H1 (cell line): ENCODE data around the gene FRMD4A. TPM values are rescaled to one million over a fixed set of nuclear protein-coding genes. Genes with fewer than 3 reads are reported as not detected.

Experiments
- CTCF ChIA-PET: fragments of 300-600 bp; sonication (Branson Sonifier 250); formaldehyde crosslinking; loops from one replicate; lab custom pipeline; 2021; ENCODE audit not compliant: partially characterized antibody; lab: Charles Lee
- POLR2A ChIA-PET: fragments of 300-600 bp; sonication (Branson Sonifier 250); formaldehyde crosslinking; loops from one replicate; lab custom pipeline; 2021; ENCODE audit warnings: inconsistent platforms; ENCODE audit not compliant: partially characterized antibody; lab: Charles Lee
- DNase-seq, 2 experiments: peaks; one replicate each; pipeline versions ENCODE4 v3.0.0 to v3.0.0-alpha.2; 2010 to 2022; ENCODE audit warnings: low spot score in 2 of 2, low read depth in 1 of 2, mixed read lengths in 1 of 2
- FAIRE-seq: peaks from 2 replicates; lab custom pipeline; 2011; peaks lifted over from hg19 to GRCh38; lab: Jason Lieb, UNC
- H2AFZ ChIP-seq: 2 replicates; pipeline ENCODE4 v1.8.1; 2012; ENCODE audit warnings: low read length, inconsistent platforms
- H2AK5ac ChIP-seq: 2 replicates; pipeline ENCODE4 v1.6.1; 2013; ENCODE audit warnings: low read depth, low read length
- H2BK120ac ChIP-seq: replicated peaks from 2 replicates; pipeline ENCODE3; 2013; ENCODE audit warnings: low read depth, low read length, inconsistent platforms
- H2BK12ac ChIP-seq: 2 replicates; pipeline ENCODE4 v1.6.1; 2013; ENCODE audit warnings: low read depth, low read length
- H2BK15ac ChIP-seq: 2 replicates; pipeline ENCODE4 v1.6.1; 2013; ENCODE audit warnings: low read length
- H2BK20ac ChIP-seq: 2 replicates; pipeline ENCODE4 v1.6.1; 2013; ENCODE audit warnings: low read length
- H2BK5ac ChIP-seq: 2 replicates; pipeline ENCODE4 v1.6.1; 2013; ENCODE audit warnings: low read depth, low read length
- H3K14ac ChIP-seq: 2 replicates; pipeline ENCODE4 v1.6.1; 2013; ENCODE audit warnings: inconsistent platforms; ENCODE audit not compliant: insufficient read length
- H3K18ac ChIP-seq: 2 replicates; pipeline ENCODE4 v1.6.1; 2013; ENCODE audit warnings: low read length; ENCODE audit errors: extremely low read depth
- H3K23ac ChIP-seq: 2 replicates; pipeline ENCODE4 v1.6.1; 2013; ENCODE audit warnings: inconsistent platforms; ENCODE audit not compliant: insufficient read length
- H3K23me2 ChIP-seq: 2 replicates; pipeline ENCODE4 v1.6.1; 2013; ENCODE audit warnings: low read depth, low read length
- H3K27ac ChIP-seq: 2 replicates; pipeline ENCODE4 v1.6.1; 2011; ENCODE audit warnings: low read depth, low read length, inconsistent platforms
- H3K27me3 ChIP-seq, 4 experiments: replicated peaks in 1 of 4; 1 replicate in 1 of 4; 2 replicates in 3 of 4; pipeline versions ENCODE4 v1.6.1 to v1.8.1; 2011 to 2013; ENCODE audit warnings: low read length in 3 of 4, mild to moderate bottlenecking in 3 of 4, inconsistent platforms in 2 of 4, mixed read lengths in 2 of 4, moderate library complexity in 1 of 4; ENCODE audit not compliant: control insufficient read depth in 3 of 4, insufficient read depth in 3 of 4; ENCODE audit errors: extremely low read depth in 1 of 4
- H3K36me3 ChIP-seq, 4 experiments: 2 replicates each; pipeline versions ENCODE4 v1.6.1 to v1.8.1; 2011 to 2013; ENCODE audit warnings: mild to moderate bottlenecking in 4 of 4, low read length in 3 of 4, moderate library complexity in 2 of 4, control low read depth in 1 of 4, inconsistent platforms in 1 of 4; ENCODE audit not compliant: insufficient read depth in 4 of 4, control insufficient read depth in 2 of 4
- H3K4ac ChIP-seq: replicated peaks from 2 replicates; pipeline ENCODE3; 2013; ENCODE audit warnings: low read length, low read depth, mixed read lengths, inconsistent platforms; ENCODE audit not compliant: insufficient read length
- H3K4me1 ChIP-seq, 4 experiments: replicated peaks in 1 of 4; 1 replicate in 1 of 4; 2 replicates in 3 of 4; pipeline versions ENCODE4 v1.6.1 to v1.8.1; 2011 to 2013; ENCODE audit warnings: low read length in 3 of 4, inconsistent platforms in 2 of 4, mixed read lengths in 1 of 4; ENCODE audit not compliant: insufficient read depth in 4 of 4, control insufficient read depth in 3 of 4
- H3K4me2 ChIP-seq, 2 experiments: 2 replicates each; pipeline versions ENCODE4 v1.6.1 to v1.8.1; 2011 to 2013; ENCODE audit warnings: low read depth in 2 of 2, low read length in 2 of 2, control low read depth in 1 of 2, inconsistent platforms in 1 of 2, mild to moderate bottlenecking in 1 of 2; ENCODE audit not compliant: insufficient read depth in 1 of 2
- H3K4me3 ChIP-seq, 4 experiments: fragments of 200-600, 300-600 bp in 1 of 4; sonication (generic), shearing (Covaris generic), sonication (Bioruptor Twin) in 1 of 4; 2 replicates each; pipeline versions ENCODE4 v1.5.1 to v1.8.1; 2011 to 2016; ENCODE audit warnings: low read length in 4 of 4, low read depth in 3 of 4, control low read depth in 2 of 4, inconsistent platforms in 2 of 4, mild to moderate bottlenecking in 2 of 4, mixed read lengths in 1 of 4, moderate library complexity in 1 of 4; ENCODE audit not compliant: insufficient read depth in 2 of 4; ENCODE audit errors: extremely low read depth in 1 of 4
- H3K56ac ChIP-seq: replicated peaks from 2 replicates; pipeline ENCODE3; 2013; ENCODE audit warnings: low read depth, mild to moderate bottlenecking, mixed read lengths, low read length, inconsistent platforms; ENCODE audit not compliant: insufficient read length
- H3K79me1 ChIP-seq: 2 replicates; pipeline ENCODE4 v1.6.1; 2013; ENCODE audit warnings: low read depth, low read length, control low read depth
- H3K79me2 ChIP-seq, 2 experiments: 2 replicates each; pipeline versions ENCODE4 v1.6.1 to v1.8.1; 2012 to 2013; ENCODE audit warnings: low read length in 2 of 2, mild to moderate bottlenecking in 2 of 2, inconsistent platforms in 1 of 2; ENCODE audit not compliant: insufficient read depth in 2 of 2, control insufficient read depth in 1 of 2
- H3K9ac ChIP-seq, 4 experiments: replicated peaks in 1 of 4; 1 replicate in 1 of 4; 2 replicates in 3 of 4; pipeline versions ENCODE4 v1.6.1 to v1.8.1; 2011 to 2013; ENCODE audit warnings: low read depth in 3 of 4, low read length in 3 of 4, control low read depth in 2 of 4, mild to moderate bottlenecking in 2 of 4, moderate library complexity in 2 of 4, inconsistent platforms in 1 of 4; ENCODE audit errors: extremely low read depth in 1 of 4
- H3K9me3 ChIP-seq, 2 experiments: 2 replicates each; pipeline versions ENCODE4 v1.6.1 to v1.8.1; 2012 to 2013; ENCODE audit warnings: mild to moderate bottlenecking in 2 of 2, moderate library complexity in 2 of 2, control low read depth in 1 of 2, inconsistent platforms in 1 of 2, low read depth in 1 of 2, low read length in 1 of 2, mixed read lengths in 1 of 2; ENCODE audit not compliant: insufficient read depth in 2 of 2
- H4K20me1 ChIP-seq, 2 experiments: replicated peaks in 1 of 2; 2 replicates each; pipeline versions ENCODE3 to v1.8.1; 2011 to 2013; ENCODE audit warnings: inconsistent platforms in 2 of 2, low read length in 2 of 2, mild to moderate bottlenecking in 1 of 2; ENCODE audit not compliant: insufficient read depth in 2 of 2, control insufficient read depth in 1 of 2
- H4K5ac ChIP-seq: 2 replicates; pipeline ENCODE4 v1.6.1; 2013; ENCODE audit warnings: low read length, low read depth, mixed read lengths, inconsistent platforms; ENCODE audit not compliant: insufficient read length
- H4K8ac ChIP-seq: 2 replicates; pipeline ENCODE4 v1.8.0; 2013; ENCODE audit warnings: mild to moderate bottlenecking, moderate library complexity, low read length, inconsistent platforms; ENCODE audit not compliant: insufficient read depth; ENCODE audit errors: extremely low read depth
- H4K91ac ChIP-seq: replicated peaks from 2 replicates; pipeline ENCODE3; 2013; ENCODE audit warnings: low read length, mixed read lengths, inconsistent platforms; ENCODE audit not compliant: insufficient read length
- BACH1 ChIP-seq: IDR thresholded peaks from 2 replicates; pipeline ENCODE4 v1.6.1; 2012; ENCODE audit warnings: low read length, improper control_type of control experiment
- EZH2 ChIP-seq: fragments of 200-600 bp; sonication (generic); IDR thresholded peaks from 2 replicates; pipeline ENCODE4 v1.7.1; 2012; ENCODE audit warnings: low read depth, mild to moderate bottlenecking, moderate library complexity, low read length, inconsistent platforms; ENCODE audit not compliant: severe bottlenecking
- FOSL1 ChIP-seq: IDR thresholded peaks from 2 replicates; pipeline ENCODE4 v1.6.1; 2011; ENCODE audit warnings: mild to moderate bottlenecking, low read depth, low read length, moderate library complexity; ENCODE audit not compliant: insufficient read depth
- HDAC2 ChIP-seq, 2 experiments: fragments of 300-600 bp in 1 of 2; sonication (generic) in 1 of 2; IDR thresholded peaks; 2 replicates each; pipeline ENCODE4 v1.6.1; 2011 to 2012; ENCODE audit warnings: low read depth in 2 of 2, low read length in 2 of 2, mild to moderate bottlenecking in 2 of 2, moderate library complexity in 2 of 2, borderline replicate concordance in 1 of 2, inconsistent platforms in 1 of 2
- KDM4A ChIP-seq: IDR thresholded peaks from one replicate; pipeline ENCODE4 v1.7.1; 2012; ENCODE audit warnings: low read depth, mild to moderate bottlenecking, moderate library complexity, low read length, inconsistent platforms; ENCODE audit not compliant: severe bottlenecking
- PHF8 ChIP-seq: fragments of 200-600 bp; sonication (generic); conservative IDR thresholded peaks from 2 replicates; pipeline ENCODE4 v1.7.1; 2012; ENCODE audit warnings: low read depth, mild to moderate bottlenecking, inconsistent platforms, low read length, moderate library complexity
- RNF2 ChIP-seq: fragments of 200-900, 300-1000 bp; sonication (generic); IDR thresholded peaks from 2 replicates; pipeline ENCODE4 v1.7.1; 2016; ENCODE audit warnings: borderline replicate concordance, low read depth, mild to moderate bottlenecking, antibody characterized with exemption, low read length; ENCODE audit not compliant: poor library complexity, severe bottlenecking; ENCODE audit errors: missing control alignments
- RXRA ChIP-seq: IDR thresholded peaks from 2 replicates; pipeline ENCODE4 v1.6.1; 2011; ENCODE audit warnings: low read depth, mild to moderate bottlenecking, low read length, moderate library complexity; ENCODE audit not compliant: insufficient read depth
- SIRT6 ChIP-seq: IDR thresholded peaks from one replicate; pipeline ENCODE4 v1.7.1; 2012; ENCODE audit warnings: low read length, inconsistent platforms
- SP1 ChIP-seq: IDR thresholded peaks from 2 replicates; pipeline ENCODE4 v1.6.1; 2011; ENCODE audit warnings: low read depth, low read length
- WGBS, 2 experiments: shearing (Covaris generic) in 1 of 2; methylation state at CpG; one replicate each; pipeline versions ENCODE4 v1.1.6 to v1.1.7; 2013 to 2015; ENCODE audit warnings: low lambda C conversion rate in 2 of 2, mixed read lengths in 2 of 2, inconsistent platforms in 1 of 2, low coverage in 1 of 2, missing lambda C conversion rate in 1 of 2; ENCODE audit not compliant: insufficient replicate concordance in 2 of 2, insufficient coverage in 1 of 2, insufficient read length in 1 of 2; ENCODE audit errors: extremely low coverage in 1 of 2, missing lambda C conversion rate in 1 of 2; 5-methylcytosine and 5-hydroxymethylcytosine counted together
- polyA plus RNA-seq, 7 experiments: library from polyadenylated mRNA; depleted of rRNA in 3 of 7; stranded (reverse) in 5 of 7; unstranded in 2 of 7; fragments of >200 nt in 5 of 7; fragments of 200-250 nt in 2 of 7; gene quantifications; 1 replicate in 5 of 7; 2 replicates in 1 of 7; 4 replicates in 1 of 7; pipeline versions ENCODE4 v1.2.1 to v1.2.3, GENCODE V29; 2011 to 2013; ENCODE audit warnings: missing spikeins in 2 of 7, mixed read lengths in 2 of 7
- total RNA-seq: library from RNA; stranded (reverse); fragmentation: NEBNext Ultra II Directional; extraction: Animal tissue kit (Norgen Biotek cat#: 25700); gene quantifications from 2 replicates; pipeline ENCODE4 v1.2.1, GENCODE V29; 2021
- TF ChIP-seq, protein P1 (sequence below): IDR thresholded peaks from 2 replicates; pipeline ENCODE4 v1.6.1; 2012; ENCODE audit warnings: low read length, inconsistent platforms

Gene FRMD4A
- total and polyA plus RNA-seq, 2 of the 8 experiments (the other 6 are each of a cell fraction or from before 2014, with no cell fraction given), result 38.6 to 39.6 TPM

GRCh38 chr10:13730956-13731355 is 599.8 kb downstream of the FRMD4A start:
- no peak for DNase-seq
- no peak overlapping the region for H2BK5ac ChIP-seq
- H4K8ac ChIP-seq, result no peak overlapping the region
- H3K4me3 ChIP-seq, result no peak overlapping the region
- H3K56ac ChIP-seq, result no peak overlapping the region
- no peak overlapping the region for H2AFZ ChIP-seq
- H3K4me1 ChIP-seq, result no peaks in the 10 kb centered on the region; a peak in 2 of 7 replicates
- H3K36me3 ChIP-seq, result peaks cover 0 to 3% (median 0%) of the 10 kb centered on the region in 4 experiments; a peak in 1 of 8 replicates
- H2BK12ac ChIP-seq, result no peak overlapping the region
- ChIA-PET POLR2A (interaction anchor here (0.6 kb wide), 1 partner anchor 34 kb away, joined by 5 read pairs; no protein-coding TSS in a partner anchor), CTCF (interaction anchor here (1.1 to 1.6 kb wide), 3 partner anchors 10 to 13 kb away, joined by 3 to 5 read pairs (median 4); no protein-coding TSS in a partner anchor)
- no peak overlapping the region for H2BK120ac ChIP-seq
- no peak overlapping the region for H4K91ac ChIP-seq
- no peak overlapping the region for H3K23ac ChIP-seq
- H2BK20ac ChIP-seq, result no peak overlapping the region
- FAIRE-seq, result peak; percentile 55
- no peaks in the 10 kb centered on the region for H3K27me3 ChIP-seq
- H4K20me1 ChIP-seq, result no peaks in the 10 kb centered on the region
- no peaks in the 10 kb centered on the region for H3K79me2 ChIP-seq
- no peak overlapping the region for H2AK5ac ChIP-seq
- H3K9me3 ChIP-seq, result no peaks in the 10 kb centered on the region
- H3K4me2 ChIP-seq, result no peak overlapping the region
- no peak overlapping the region for H2BK15ac ChIP-seq
- no peaks in the 10 kb centered on the region for H3K23me2 ChIP-seq
- H3K14ac ChIP-seq, result no peak overlapping the region
- 96% methylated on average over 7 of the region's 7 CpGs; no CpG with 5 or more reads in 1 of the 2 experiments for WGBS, 2 experiments
- H3K79me1 ChIP-seq, result no peaks in the 10 kb centered on the region
- H3K4ac ChIP-seq, result no peak overlapping the region
- no peak overlapping the region for H3K18ac ChIP-seq
- H4K5ac ChIP-seq, result no peak overlapping the region
- no peak overlapping the region for H3K9ac ChIP-seq
- H3K27ac ChIP-seq, result no peak overlapping the region
- TF ChIP-seq SIRT6, result no peak
- no peak for TF ChIP-seq BACH1
- TF ChIP-seq HDAC2 (IDR thresholded peaks at IDR 0.05; ENCODE audit: borderline replicate concordance in 1 of 2, low read depth in 2 of 2, low read length in 2 of 2), result no peak
- no peak for TF ChIP-seq PHF8
- no peak for TF ChIP-seq SP1
- TF ChIP-seq RXRA, result no peak
- no peak for TF ChIP-seq FOSL1
- TF ChIP-seq, protein P1, sequence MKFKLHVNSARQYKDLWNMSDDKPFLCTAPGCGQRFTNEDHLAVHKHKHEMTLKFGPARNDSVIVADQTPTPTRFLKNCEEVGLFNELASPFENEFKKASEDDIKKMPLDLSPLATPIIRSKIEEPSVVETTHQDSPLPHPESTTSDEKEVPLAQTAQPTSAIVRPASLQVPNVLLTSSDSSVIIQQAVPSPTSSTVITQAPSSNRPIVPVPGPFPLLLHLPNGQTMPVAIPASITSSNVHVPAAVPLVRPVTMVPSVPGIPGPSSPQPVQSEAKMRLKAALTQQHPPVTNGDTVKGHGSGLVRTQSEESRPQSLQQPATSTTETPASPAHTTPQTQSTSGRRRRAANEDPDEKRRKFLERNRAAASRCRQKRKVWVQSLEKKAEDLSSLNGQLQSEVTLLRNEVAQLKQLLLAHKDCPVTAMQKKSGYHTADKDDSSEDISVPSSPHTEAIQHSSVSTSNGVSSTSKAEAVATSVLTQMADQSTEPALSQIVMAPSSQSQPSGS, result no peak
- TF ChIP-seq RNF2, result no peak
- TF ChIP-seq EZH2, result no peak
- TF ChIP-seq KDM4A, result no peak
